ENCODE results near the gene NEU2. TPM values are rescaled to one million over a fixed set of nuclear protein-coding genes. Genes with fewer than 3 reads are reported as not detected.

The NEU2 gene
- polyA plus RNA-seq, 2 of the 4 experiments (the other 2 are of a cell fraction): not detected

GRCh38 chr2:233033672-233034071 is 1.2 kb downstream of the NEU2 start:
- WGBS (ENCODE audit: missing lambda C conversion rate): 37% methylated on average over 9 of the region's 9 CpGs
- Histone ChIP-seq H3K27ac (no peak overlapping the region), H3K4me2 (no peak overlapping the region), H3K9me3 (peaks cover 10% of the 10 kb centered on the region; the same call in 2 of the 3 replicates), H3K4me1 (peaks cover 2% of the 10 kb centered on the region), H3K4me3 (no peak overlapping the region)
- ATAC-seq (no peak), DNase-seq (ENCODE audit: low read depth in 1 of 2, low spot score in 1 of 2) (no peak), FAIRE-seq (no peak)
- TF ChIP-seq BHLHE40 (IDR thresholded peaks at IDR 0.05; ENCODE audit: low read depth, low read length) (no peak), HMGXB4 (CRISPR knock-in tag; IDR thresholded peaks at IDR 0.05; ENCODE audit: borderline replicate concordance) (no peak), CEBPB (IDR thresholded peaks at IDR 0.05) (no peak), MAZ (IDR thresholded peaks at IDR 0.05; ENCODE audit: borderline replicate concordance, low read depth, low read length) (no peak), MAX (IDR thresholded peaks at IDR 0.05) (no peak), POLR2AphosphoS2 (conservative IDR thresholded peaks at IDR 0.05; ENCODE audit: low read length) (no peak), PBX3 (IDR thresholded peaks at IDR 0.05) (no peak), KDM5A (IDR thresholded peaks at IDR 0.05) (no peak), TP53 (CRISPR knock-in tag; IDR thresholded peaks at IDR 0.05) (no peak), JUNB (IDR thresholded peaks at IDR 0.05) (no peak), POLR2A (IDR thresholded peaks at IDR 0.05; ENCODE audit: low read length) (no peak), REST (IDR thresholded peaks at IDR 0.05) (no peak), ZFP36 (IDR thresholded peaks at IDR 0.05; ENCODE audit: borderline replicate concordance, partially characterized antibody) (no peak)
- CTCF ChIA-PET: interaction anchor here (1.1 to 9.8 kb wide), 5 partner anchors 13 to 181 kb away, joined by 3 to 119 read pairs (median 4); partner anchors contain the start of gene INPP5D
- POLR2A ChIA-PET: no interaction called here

GRCh38 chr2:233034091-233034882 is 1.8 kb downstream of the NEU2 start:
- ATAC-seq: no peak
- Histone ChIP-seq H3K4me1 (no peaks in the 10 kb centered on the region), H3K9me3 (peaks cover 10% of the 10 kb centered on the region; the same call in 2 of the 3 replicates), H3K27ac (no peak overlapping the region), H3K4me2 (no peak overlapping the region), H3K4me3 (no peak overlapping the region)
- POLR2A ChIA-PET: no interaction called here
- WGBS (ENCODE audit: missing lambda C conversion rate): 88% methylated on average over 28 of the region's 37 CpGs
- TF ChIP-seq CBX2 (IDR thresholded peaks at IDR 0.05; ENCODE audit: borderline replicate concordance, low read depth): no peak
- no peak for TF ChIP-seq RNF2 (IDR thresholded peaks at IDR 0.05; ENCODE audit: borderline replicate concordance, low read depth)
- no peak for TF ChIP-seq SMC3 (IDR thresholded peaks at IDR 0.05)
- TF ChIP-seq GATA3 (IDR thresholded peaks at IDR 0.05; ENCODE audit: borderline replicate concordance): no peak
- TF ChIP-seq HEYL (CRISPR knock-in tag; IDR thresholded peaks at IDR 0.05): no peak
- TF ChIP-seq BCL3 (IDR thresholded peaks at IDR 0.05): no peak
- no peak for TF ChIP-seq RAD21 (conservative IDR thresholded peaks at IDR 0.05 in 1 of 2, IDR thresholded peaks at IDR 0.05 in 1 of 2)
- no peak for TF ChIP-seq CHD2 (IDR thresholded peaks at IDR 0.05; ENCODE audit: low read length, partially characterized antibody)
- TF ChIP-seq FOXS1 (CRISPR knock-in tag; IDR thresholded peaks at IDR 0.05): no peak
- TF ChIP-seq ELK1 (IDR thresholded peaks at IDR 0.05; ENCODE audit: low read depth, low read length): no peak
- no peak for TF ChIP-seq HES2 (IDR thresholded peaks at IDR 0.05)
- TF ChIP-seq POLR2A (IDR thresholded peaks at IDR 0.05; ENCODE audit: low read length): no peak
- DNase-seq (ENCODE audit: low read depth in 1 of 2, low spot score in 1 of 2): no peak
- FAIRE-seq: no peak
- CTCF ChIA-PET: interaction anchor here (0.6 to 9.8 kb wide), 6 partner anchors 12 to 217 kb away, joined by 3 to 119 read pairs (median 4); partner anchors contain the start of genes ATG16L1 and INPP5D

All from A549 (cell line).